HG03342 (cell line): Measurements from ENCODE around the gene MAP3K6.

Experiments used
- ATAC-seq: cut with Tn5 transposase; IDR thresholded peaks from one replicate; pipeline ENCODE4 v1.9.1; 2021; ENCODE audit warnings: mild to moderate bottlenecking, moderate library complexity; ENCODE audit not compliant: unreplicated experiment

MAP3K6 gene

GRCh38 chr1:27379564-27380122 is 12.9 kb upstream of the MAP3K6 start:
- no peak for ATAC-seq

- no peak for ATAC-seq
Observed at GRCh38 chr1:27377760-27378495, 11.2 kb upstream of the MAP3K6 start.

- no peak for ATAC-seq
Observed at GRCh38 chr1:27374362-27375086, 7.8 kb upstream of the MAP3K6 start, which contains the start of gene FCN3. FCN3 (minus strand) TSS chr1:27374824; CDS start chr1:27374818, 6 bp downstream.

DNA sequence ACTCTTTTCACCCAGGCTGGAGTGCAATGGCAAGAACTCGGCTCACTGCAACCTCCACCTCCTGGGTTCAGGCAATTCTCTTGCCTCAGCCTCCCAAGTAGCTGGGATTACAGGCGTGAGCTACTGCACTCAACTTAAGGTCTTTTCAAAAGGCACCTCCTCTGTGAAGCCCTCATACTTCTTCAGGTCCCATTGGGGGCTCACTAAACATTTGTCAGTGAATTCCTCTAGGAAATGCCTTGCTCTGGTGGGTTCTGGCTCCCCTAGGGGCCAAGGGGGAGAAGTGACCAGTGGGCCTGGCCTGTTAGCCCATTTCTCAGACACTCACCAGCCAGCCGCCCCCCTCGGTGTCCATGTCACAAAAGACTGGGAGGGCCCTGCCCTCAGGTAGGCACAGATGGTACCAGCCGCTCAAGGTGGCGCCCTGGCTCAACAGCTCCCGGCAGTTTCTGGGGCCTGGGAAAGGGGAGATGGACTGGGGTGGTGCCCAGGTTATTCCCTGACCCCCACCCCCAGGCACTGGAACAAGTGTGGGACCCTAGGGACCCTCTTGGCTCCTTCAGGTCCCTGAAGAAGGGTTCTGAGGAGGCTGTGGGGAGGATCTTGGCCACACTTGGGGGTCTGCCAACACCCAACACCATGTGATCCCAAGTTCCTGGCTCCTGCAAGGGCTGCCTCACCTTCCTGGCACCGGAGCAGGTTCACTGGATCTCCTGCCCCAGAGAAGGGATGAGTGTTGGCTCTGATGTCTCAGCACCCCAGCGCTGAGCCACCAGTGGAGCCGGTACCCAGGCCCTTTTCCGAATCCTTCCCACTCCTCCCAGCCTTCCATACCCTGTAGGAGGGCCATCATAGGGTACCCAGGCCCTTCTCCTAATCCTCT is 6.3 kb upstream of the MAP3K6 start:
- no peak for ATAC-seq

- no peak for ATAC-seq
Observed at GRCh38 chr1:27372022-27372807, 5.5 kb upstream of the MAP3K6 start.

- ATAC-seq: no peak
Observed at GRCh38 chr1:27368869-27369582, 2.3 kb upstream of the MAP3K6 start.

DNA sequence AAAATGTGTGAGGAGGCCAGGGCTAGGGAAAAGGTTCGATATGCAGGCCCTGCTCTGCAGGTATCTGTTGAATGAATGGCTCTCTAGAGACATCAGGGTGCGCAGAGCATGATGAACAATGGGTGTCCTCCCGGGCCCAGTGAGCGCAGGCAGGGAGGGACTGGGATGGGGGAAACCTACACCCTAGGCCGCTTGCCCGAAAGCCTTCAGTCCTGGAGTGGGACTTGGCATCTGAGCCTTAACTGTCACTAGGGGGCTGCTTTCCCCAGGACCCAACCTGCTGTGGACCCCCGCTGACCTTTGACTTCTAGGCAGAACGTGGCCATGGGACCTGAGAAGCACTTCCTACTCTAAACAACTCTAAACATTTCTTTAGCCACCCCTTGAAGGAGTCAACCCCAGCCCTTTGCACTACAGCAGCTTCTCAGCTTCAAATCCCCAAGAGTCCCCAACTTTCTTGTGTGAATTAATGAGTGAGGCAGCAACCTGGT is 444 bp upstream of the MAP3K6 start:
- no peak for ATAC-seq

DNA sequence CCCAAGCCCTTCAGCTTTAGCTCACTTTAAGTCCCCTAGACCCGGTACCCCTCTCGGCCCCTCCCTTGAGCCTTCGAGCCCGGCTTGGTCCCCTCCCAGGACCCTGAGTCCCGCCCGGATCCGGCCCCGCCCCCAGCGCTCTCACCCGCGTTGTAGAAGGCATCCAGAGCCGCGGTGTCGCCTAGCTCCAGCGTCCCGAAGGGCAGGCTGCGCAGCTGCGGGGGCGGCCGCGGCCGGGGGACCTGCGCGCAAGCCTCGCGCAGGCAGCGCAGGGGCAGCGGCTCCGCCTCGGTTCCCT is 699 bp downstream of the MAP3K6 start:
- ATAC-seq: no peak

GRCh38 chr1:27365372-27366112 is 1.2 kb downstream of the MAP3K6 start:
- ATAC-seq: no peak

DNA sequence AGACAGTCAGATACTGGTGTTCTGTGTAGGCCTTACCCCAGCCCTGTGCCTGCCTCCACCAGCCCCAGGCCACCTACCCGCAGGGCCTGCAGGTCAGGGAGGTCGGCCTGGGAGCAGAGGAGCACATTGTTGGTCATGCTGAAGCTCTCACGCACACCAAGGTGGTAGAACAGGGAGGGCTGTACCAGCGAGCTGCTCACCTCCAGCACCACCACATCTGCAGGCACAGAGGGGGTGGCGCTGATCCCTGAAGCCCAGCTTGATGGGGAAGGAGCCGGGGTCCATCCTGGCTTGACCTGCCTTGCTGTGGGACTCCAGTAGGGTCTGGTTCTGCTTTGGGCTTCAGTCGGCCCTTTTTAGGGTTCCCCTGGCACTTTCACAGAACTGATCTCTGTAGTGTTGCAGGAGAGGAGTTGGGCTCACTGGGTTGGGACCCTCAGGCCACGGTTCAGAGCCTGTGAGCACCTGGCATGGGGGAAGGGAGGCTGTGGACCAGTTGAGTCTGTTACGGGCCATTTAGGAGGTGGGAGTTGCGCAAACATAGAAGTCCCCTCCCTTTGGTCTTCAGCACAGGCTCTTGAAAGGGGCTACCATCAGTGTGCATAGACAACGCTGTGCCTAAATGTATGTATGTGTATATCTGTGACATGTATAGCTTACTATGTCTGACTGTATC is 1.9 kb downstream of the MAP3K6 start:
- no peak for ATAC-seq

DNA sequence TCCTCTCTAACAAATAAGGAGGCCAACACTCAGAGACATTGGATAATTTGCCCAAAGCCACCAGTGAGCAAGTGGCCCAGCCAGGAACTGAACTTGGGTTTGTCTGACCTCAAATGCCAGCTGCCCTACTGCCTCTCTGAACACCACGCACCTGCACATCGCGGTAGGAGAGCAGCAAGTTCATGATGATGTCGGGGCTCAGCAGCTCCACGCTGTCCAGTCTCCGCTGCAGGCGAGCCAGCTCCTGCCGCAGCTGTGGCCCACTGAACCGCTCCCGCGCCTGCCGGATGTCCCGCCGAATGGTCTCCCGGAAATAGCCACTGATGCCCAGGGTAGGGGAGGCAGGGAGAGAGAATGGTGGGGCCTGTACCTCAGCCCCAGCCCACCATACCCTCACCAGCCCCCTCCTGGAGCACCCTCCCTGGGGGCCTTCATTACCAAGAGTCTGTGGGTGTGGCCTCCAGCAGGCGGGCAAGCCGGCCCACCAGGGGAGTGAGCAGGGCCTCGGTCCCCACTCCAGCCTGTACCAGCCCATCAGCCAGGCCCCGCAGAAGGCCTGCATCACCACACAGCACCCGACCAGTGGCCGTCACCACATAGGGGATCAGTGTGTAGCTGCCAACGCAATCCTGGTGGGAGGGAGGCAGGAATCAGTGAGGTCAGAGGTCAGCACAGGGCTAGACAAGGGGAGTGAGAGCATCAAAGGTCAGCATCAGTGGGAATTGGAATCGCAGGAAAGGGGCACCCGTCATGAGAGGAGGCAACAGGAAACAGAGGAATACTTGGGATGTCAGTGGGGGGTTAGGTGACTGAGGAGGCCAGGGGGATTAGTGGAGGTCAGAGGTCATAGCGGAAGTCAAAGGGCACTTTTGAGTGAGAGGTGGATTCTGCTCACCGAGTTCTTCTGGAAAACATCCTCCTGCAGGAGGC is 2.7 kb downstream of the MAP3K6 start:
- ATAC-seq: no peak

DNA sequence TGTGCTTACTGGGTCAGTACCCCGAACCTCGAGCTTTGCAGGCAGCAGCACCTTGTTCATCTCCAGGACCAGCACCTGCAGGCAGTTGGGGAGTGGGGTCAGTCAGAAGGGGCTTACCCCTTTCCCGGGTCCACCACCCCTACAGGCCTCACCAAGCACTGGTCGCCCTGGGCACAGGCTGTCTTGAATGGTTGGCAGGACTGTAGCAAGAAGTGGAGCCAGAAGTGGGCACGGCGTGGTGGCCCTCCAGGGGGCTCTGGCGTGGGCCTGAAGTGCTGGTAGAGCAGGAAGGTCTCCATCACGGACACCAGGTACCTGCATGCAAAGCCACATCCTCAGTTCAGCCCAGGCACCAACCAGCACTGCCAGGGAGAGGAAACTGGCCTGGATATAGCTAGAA is 5.2 kb downstream of the MAP3K6 start:
- ATAC-seq: no peak

DNA sequence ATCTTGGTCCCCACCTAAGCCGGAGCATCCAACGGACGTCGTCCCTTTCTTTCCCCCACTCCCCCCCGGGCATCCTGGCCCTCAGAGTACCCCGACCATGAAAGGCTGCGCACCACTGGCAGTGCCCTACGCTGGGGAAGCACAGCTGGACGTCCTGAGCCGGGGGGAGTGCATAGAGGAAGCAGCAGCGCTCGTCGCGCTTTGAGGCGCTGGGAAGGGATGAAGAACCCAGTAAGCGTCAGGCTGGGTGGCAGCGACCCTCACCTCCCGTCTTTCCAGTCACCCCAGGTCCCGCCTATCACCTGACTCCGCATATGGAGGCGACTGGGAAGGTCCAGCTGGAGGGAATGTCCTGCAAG is 5.7 kb downstream of the MAP3K6 start:
- ATAC-seq: no peak

- no peak for ATAC-seq
Observed at GRCh38 chr1:27360159-27361043, 6.4 kb downstream of the MAP3K6 start.

DNA sequence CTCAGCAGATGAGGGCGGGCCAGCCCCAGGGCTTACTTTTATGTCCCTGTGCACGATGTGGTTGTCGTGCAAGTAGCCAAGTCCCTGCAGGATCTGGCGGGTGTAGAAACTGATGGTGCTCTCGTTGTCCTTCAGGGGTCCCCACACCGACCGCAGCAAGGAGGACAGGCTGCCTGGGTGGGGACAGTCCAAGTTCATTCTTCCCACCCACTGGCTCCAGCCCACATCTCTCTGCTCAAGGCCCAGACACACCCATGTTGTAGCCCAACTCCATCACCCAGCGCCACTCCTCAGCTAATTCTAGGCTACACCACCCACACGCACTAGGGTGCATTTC is 7.0 kb downstream of the MAP3K6 start:
- no peak for ATAC-seq

- no peak for ATAC-seq
Observed at GRCh38 chr1:27358928-27359313, 7.8 kb downstream of the MAP3K6 start.
